HL-60 (cell line): ENCODE measurements around the gene ASB15.

Source experiments
- POLR2AphosphoS5 ChIP-seq: IDR thresholded peaks from 2 replicates; pipeline ENCODE4 v1.6.1; 2012; ENCODE audit warnings: low read depth
- TF ChIP-seq, protein P1 (sequence below): IDR thresholded peaks from one replicate; pipeline ENCODE4 v1.5.1; 2011; ENCODE audit warnings: low read length, control low read depth, inconsistent platforms; ENCODE audit not compliant: insufficient read depth

DNA sequence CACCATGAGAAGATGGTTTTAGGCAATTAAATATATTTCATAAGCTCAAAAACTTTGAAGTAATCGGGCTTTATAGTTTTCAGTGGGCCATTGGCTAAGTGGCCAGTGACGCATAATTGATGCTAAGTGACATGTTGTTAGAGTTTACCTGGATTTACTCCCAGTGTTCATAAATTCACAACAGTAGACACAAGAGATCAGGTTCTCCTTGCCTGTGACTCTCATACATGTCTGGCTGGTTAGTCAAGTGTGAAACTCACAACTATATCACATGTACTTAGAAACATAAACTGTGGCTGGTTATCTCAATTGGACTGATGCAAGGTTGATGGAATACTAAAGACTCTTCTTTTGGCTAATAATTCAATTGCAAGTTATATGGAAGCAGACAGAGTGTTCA lies 26.2 kb downstream of the ASB15 start:
- TF ChIP-seq, protein P1, sequence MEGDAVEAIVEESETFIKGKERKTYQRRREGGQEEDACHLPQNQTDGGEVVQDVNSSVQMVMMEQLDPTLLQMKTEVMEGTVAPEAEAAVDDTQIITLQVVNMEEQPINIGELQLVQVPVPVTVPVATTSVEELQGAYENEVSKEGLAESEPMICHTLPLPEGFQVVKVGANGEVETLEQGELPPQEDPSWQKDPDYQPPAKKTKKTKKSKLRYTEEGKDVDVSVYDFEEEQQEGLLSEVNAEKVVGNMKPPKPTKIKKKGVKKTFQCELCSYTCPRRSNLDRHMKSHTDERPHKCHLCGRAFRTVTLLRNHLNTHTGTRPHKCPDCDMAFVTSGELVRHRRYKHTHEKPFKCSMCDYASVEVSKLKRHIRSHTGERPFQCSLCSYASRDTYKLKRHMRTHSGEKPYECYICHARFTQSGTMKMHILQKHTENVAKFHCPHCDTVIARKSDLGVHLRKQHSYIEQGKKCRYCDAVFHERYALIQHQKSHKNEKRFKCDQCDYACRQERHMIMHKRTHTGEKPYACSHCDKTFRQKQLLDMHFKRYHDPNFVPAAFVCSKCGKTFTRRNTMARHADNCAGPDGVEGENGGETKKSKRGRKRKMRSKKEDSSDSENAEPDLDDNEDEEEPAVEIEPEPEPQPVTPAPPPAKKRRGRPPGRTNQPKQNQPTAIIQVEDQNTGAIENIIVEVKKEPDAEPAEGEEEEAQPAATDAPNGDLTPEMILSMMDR, result no peak
- no peak for TF ChIP-seq POLR2AphosphoS5
